Left ventricle myocardium inferior (tissue), 1 donor: Measurements from ENCODE around the gene ADAMTS12. TPM values are rescaled to one million over a fixed set of nuclear protein-coding genes. Genes with fewer than 3 reads are reported as not detected.

ENCODE experiments used
- DNase-seq: peaks from one replicate; pipeline ENCODE4 v3.0.0-alpha.2; 2020
- H3K27ac ChIP-seq: fragments of 200-600 bp; replicated peaks from 2 replicates; pipeline ENCODE4 v1.8.0; 2021
- H3K27me3 ChIP-seq: fragments of 200-600 bp; 2 replicates; pipeline ENCODE4 v1.8.0; 2021; ENCODE audit warnings: low read depth
- H3K36me3 ChIP-seq: fragments of 200-600 bp; 2 replicates; pipeline ENCODE4 v1.8.0; 2021
- H3K4me1 ChIP-seq: fragments of 200-600 bp; 2 replicates; pipeline ENCODE4 v1.8.0; 2021
- H3K4me3 ChIP-seq: fragments of 200-600 bp; 2 replicates; pipeline ENCODE4 v1.8.0; 2021; ENCODE audit warnings: mild to moderate bottlenecking, moderate library complexity
- H3K9me3 ChIP-seq: fragments of 200-600 bp; replicated peaks from 2 replicates; pipeline ENCODE4 v1.8.0; 2021
- CTCF ChIP-seq: fragments of 200-600 bp; IDR thresholded peaks from 2 replicates; pipeline ENCODE4 v1.8.0; 2021; ENCODE audit warnings: antibody characterized with exemption, mild to moderate bottlenecking, borderline replicate concordance
- intact Hi-C: fragments of 100-400 bp; cut with micrococcal nuclease; formaldehyde crosslinking; loops from one replicate; pipeline ENCODE4 v1.11.0; 2022
- total RNA-seq: library from RNA; stranded (reverse); fragmentation: NEBNext Ultra II Directional; extraction: Animal tissue kit (Norgen Biotek cat#: 25700); gene quantifications from one replicate; pipeline ENCODE4 v1.2.1, GENCODE V29; 2021
- donor health status: DM: no; HTN: yes; CAD: no; lungs with severe emphysema.

ADAMTS12 gene
- total RNA-seq, 1 donor from 2014 or later: 0.85 TPM

- DNase-seq: no peak
- Histone ChIP-seq H3K36me3 (peaks cover 45% of the 10 kb centered on the region), H3K27ac (no peak overlapping the region), H3K4me3 (no peak overlapping the region), H3K27me3 (no peaks in the 10 kb centered on the region), H3K9me3 (no peaks in the 10 kb centered on the region), H3K4me1 (no peaks in the 10 kb centered on the region)
- TF ChIP-seq CTCF: no peak
- intact Hi-C loops: no loop called here
Observed at GRCh38 chr5:33479311-33479710, 412.5 kb downstream of the ADAMTS12 start.

GRCh38 chr5:33477816-33478215 lies 414.0 kb downstream of the ADAMTS12 start:
- no peaks in the 10 kb centered on the region for H3K9me3 ChIP-seq
- H3K36me3 ChIP-seq: peaks cover 51% of the 10 kb centered on the region
- intact Hi-C loops: no loop called here
- no peak overlapping the region for H3K27ac ChIP-seq
- no peak for TF ChIP-seq CTCF
- DNase-seq: no peak
- H3K27me3 ChIP-seq: no peaks in the 10 kb centered on the region
- no peak overlapping the region for H3K4me3 ChIP-seq
- H3K4me1 ChIP-seq: no peaks in the 10 kb centered on the region

- no peaks in the 10 kb centered on the region for H3K4me1 ChIP-seq
- no peaks in the 10 kb centered on the region for H3K9me3 ChIP-seq
- intact Hi-C loops: no loop called here
- no peak overlapping the region for H3K27ac ChIP-seq
- H3K36me3 ChIP-seq: peaks cover 60% of the 10 kb centered on the region
- no peak for DNase-seq
- no peaks in the 10 kb centered on the region for H3K27me3 ChIP-seq
- no peak for TF ChIP-seq CTCF
- H3K4me3 ChIP-seq: no peak overlapping the region
Observed at GRCh38 chr5:33476992-33477391, 414.8 kb downstream of the ADAMTS12 start.

GRCh38 chr5:33475706-33476105 lies 416.1 kb downstream of the ADAMTS12 start:
- no peak for TF ChIP-seq CTCF
- Histone ChIP-seq H3K27ac (no peak overlapping the region), H3K36me3 (peaks cover 73% of the 10 kb centered on the region), H3K27me3 (no peaks in the 10 kb centered on the region), H3K9me3 (no peaks in the 10 kb centered on the region), H3K4me3 (no peak overlapping the region), H3K4me1 (no peaks in the 10 kb centered on the region)
- no peak for DNase-seq
- intact Hi-C loops: no loop called here

- no peak overlapping the region for H3K27ac ChIP-seq
- TF ChIP-seq CTCF: no peak
- no peaks in the 10 kb centered on the region for H3K9me3 ChIP-seq
- no peaks in the 10 kb centered on the region for H3K4me1 ChIP-seq
- H3K4me3 ChIP-seq: no peak overlapping the region
- no peaks in the 10 kb centered on the region for H3K27me3 ChIP-seq
- intact Hi-C loops: no loop called here
- H3K36me3 ChIP-seq: peaks cover 79% of the 10 kb centered on the region
- no peak for DNase-seq
Observed at GRCh38 chr5:33474931-33475499, 416.8 kb downstream of the ADAMTS12 start.
